Astrocyte (in vitro differentiated cells and primary cell): ENCODE data around the gene BMPR1B. TPM values are rescaled to one million over a fixed set of nuclear protein-coding genes. Genes with fewer than 3 reads are reported as not detected.

Source experiments
- DNase-seq: peaks from one replicate; pipeline ENCODE4 v3.0.0-alpha.2; 2010; ENCODE audit warnings: low read depth
- FAIRE-seq: peaks from 2 replicates; lab custom pipeline; 2011; peaks lifted over from hg19 to GRCh38; lab: Jason Lieb, UNC
- H2AFZ ChIP-seq: 2 replicates; pipeline ENCODE4 v1.6.0; 2012; ENCODE audit warnings: low read depth, low read length, inconsistent platforms
- H3K27ac ChIP-seq: 2 replicates; pipeline ENCODE4 v1.5.1; 2011; ENCODE audit warnings: low read depth, low read length, inconsistent platforms
- H3K27me3 ChIP-seq: 2 replicates; pipeline ENCODE4 v1.6.0; 2011; ENCODE audit warnings: low read length, inconsistent platforms; ENCODE audit not compliant: insufficient read depth
- H3K36me3 ChIP-seq: 2 replicates; pipeline ENCODE4 v1.5.1; 2011; ENCODE audit warnings: low read length, inconsistent platforms; ENCODE audit not compliant: insufficient read depth
- H3K4me1 ChIP-seq: 2 replicates; pipeline ENCODE4 v1.5.1; 2011; ENCODE audit warnings: low read length, inconsistent platforms; ENCODE audit not compliant: insufficient read depth
- H3K4me2 ChIP-seq: 2 replicates; pipeline ENCODE4 v1.6.0; 2012; ENCODE audit warnings: low read length, inconsistent platforms
- H3K4me3 ChIP-seq: 2 replicates; pipeline ENCODE4 v1.5.1; 2011; ENCODE audit warnings: low read depth, mild to moderate bottlenecking, low read length, inconsistent platforms; ENCODE audit not compliant: insufficient read depth
- H3K79me2 ChIP-seq: 2 replicates; pipeline ENCODE4 v1.6.0; 2012; ENCODE audit warnings: mild to moderate bottlenecking, low read length, inconsistent platforms; ENCODE audit not compliant: insufficient read depth
- H3K9ac ChIP-seq: 2 replicates; pipeline ENCODE4 v1.6.0; 2012; ENCODE audit warnings: mild to moderate bottlenecking, low read length, inconsistent platforms
- H3K9me3 ChIP-seq: 2 replicates; pipeline ENCODE4 v1.5.1; 2012; ENCODE audit warnings: low read depth, mild to moderate bottlenecking, low read length, inconsistent platforms; ENCODE audit not compliant: insufficient read depth
- H4K20me1 ChIP-seq: 2 replicates; pipeline ENCODE4 v1.6.0; 2012; ENCODE audit warnings: low read length, inconsistent platforms; ENCODE audit not compliant: insufficient read depth
- H3K27ac Mint-ChIP-seq: one replicate; pipeline ENCODE4 v1.8.0; 2021; ENCODE audit warnings: mild to moderate bottlenecking, mixed read lengths; ENCODE audit not compliant: unreplicated experiment
- H3K27me3 Mint-ChIP-seq: one replicate; pipeline ENCODE4 v1.8.0; 2021; ENCODE audit warnings: low read depth, mixed read lengths; ENCODE audit not compliant: unreplicated experiment
- H3K36me3 Mint-ChIP-seq: one replicate; pipeline ENCODE4 v1.8.0; 2021; ENCODE audit warnings: low read depth, mixed read lengths; ENCODE audit not compliant: unreplicated experiment
- H3K4me1 Mint-ChIP-seq: one replicate; pipeline ENCODE4 v1.8.0; 2021; ENCODE audit warnings: low read depth, mixed read lengths; ENCODE audit not compliant: unreplicated experiment
- H3K4me3 Mint-ChIP-seq: one replicate; pipeline ENCODE4 v1.8.0; 2021; ENCODE audit warnings: mild to moderate bottlenecking, moderate library complexity, mixed read lengths; ENCODE audit not compliant: unreplicated experiment
- H3K9me3 Mint-ChIP-seq: one replicate; pipeline ENCODE4 v1.8.0; 2021; ENCODE audit warnings: mild to moderate bottlenecking, mixed read lengths; ENCODE audit not compliant: unreplicated experiment
- CTCF ChIP-seq: IDR thresholded peaks from 2 replicates; pipeline ENCODE4 v1.5.1; 2011; ENCODE audit warnings: low read depth, mild to moderate bottlenecking, inconsistent platforms, low read length, moderate library complexity; ENCODE audit not compliant: insufficient read depth
- EZH2 ChIP-seq: IDR thresholded peaks from 2 replicates; pipeline ENCODE4 v1.6.1; 2012; ENCODE audit warnings: mild to moderate bottlenecking, low read length, inconsistent platforms; ENCODE audit not compliant: insufficient read depth
- total RNA-seq: library from RNA; stranded (reverse); gene quantifications from 2 replicates; pipeline ENCODE4 v1.2.1, GENCODE V29; 2021

Gene BMPR1B
- total RNA-seq, 1 donor from 2014 or later: 14.1 TPM

GRCh38 chr4:95197353-95197752 is 439.6 kb downstream of the BMPR1B start:
- peaks cover 1% of the 10 kb centered on the region for H3K36me3 Mint-ChIP-seq

GRCh38 chr4:95198961-95199360 is 441.2 kb downstream of the BMPR1B start:
- Histone ChIP-seq H3K4me3 (no peak overlapping the region), H3K9ac (no peak overlapping the region), H4K20me1 (no peaks in the 10 kb centered on the region), H3K79me2 (no peaks in the 10 kb centered on the region), H3K4me2 (no peak overlapping the region), H3K27me3 (no peaks in the 10 kb centered on the region), H3K9me3 (no peaks in the 10 kb centered on the region), H3K4me1 (no peaks in the 10 kb centered on the region), H2AFZ (no peak overlapping the region), H3K36me3 (no peaks in the 10 kb centered on the region), H3K27ac (no peak overlapping the region)
- H3K9me3 Mint-ChIP-seq: peaks cover 2% of the 10 kb centered on the region
- peaks cover under 1% of the 10 kb centered on the region for H3K27me3 Mint-ChIP-seq
- FAIRE-seq (no peak), DNase-seq (no peak)
- no peaks in the 10 kb centered on the region for H3K36me3 Mint-ChIP-seq
- H3K4me3 Mint-ChIP-seq: no peak overlapping the region
- no peaks in the 10 kb centered on the region for H3K4me1 Mint-ChIP-seq
- no peak overlapping the region for H3K27ac Mint-ChIP-seq
- TF ChIP-seq EZH2: no peak
- TF ChIP-seq CTCF: no peak

More at GRCh38 chr4:95197353-95197752, 439.6 kb downstream of the BMPR1B start:
- no peak overlapping the region for H3K27ac ChIP-seq
- no peaks in the 10 kb centered on the region for H3K79me2 ChIP-seq
- DNase-seq: no peak
- H3K36me3 ChIP-seq: no peaks in the 10 kb centered on the region
- no peak for TF ChIP-seq EZH2
- TF ChIP-seq CTCF: no peak
- no peak overlapping the region for H3K4me3 ChIP-seq
- FAIRE-seq: no peak
- Mint-ChIP-seq H3K9me3 (peaks cover 2% of the 10 kb centered on the region), H3K4me3 (no peak overlapping the region), H3K27me3 (peaks cover 11% of the 10 kb centered on the region), H3K4me1 (no peaks in the 10 kb centered on the region), H3K27ac (no peak overlapping the region)
- H4K20me1 ChIP-seq: no peaks in the 10 kb centered on the region
- H3K27me3 ChIP-seq: peaks cover 3% of the 10 kb centered on the region
- no peaks in the 10 kb centered on the region for H3K9me3 ChIP-seq
- H3K9ac ChIP-seq: no peak overlapping the region
- no peak overlapping the region for H3K4me2 ChIP-seq
- H3K4me1 ChIP-seq: no peaks in the 10 kb centered on the region
- H2AFZ ChIP-seq: no peak overlapping the region

DNA sequence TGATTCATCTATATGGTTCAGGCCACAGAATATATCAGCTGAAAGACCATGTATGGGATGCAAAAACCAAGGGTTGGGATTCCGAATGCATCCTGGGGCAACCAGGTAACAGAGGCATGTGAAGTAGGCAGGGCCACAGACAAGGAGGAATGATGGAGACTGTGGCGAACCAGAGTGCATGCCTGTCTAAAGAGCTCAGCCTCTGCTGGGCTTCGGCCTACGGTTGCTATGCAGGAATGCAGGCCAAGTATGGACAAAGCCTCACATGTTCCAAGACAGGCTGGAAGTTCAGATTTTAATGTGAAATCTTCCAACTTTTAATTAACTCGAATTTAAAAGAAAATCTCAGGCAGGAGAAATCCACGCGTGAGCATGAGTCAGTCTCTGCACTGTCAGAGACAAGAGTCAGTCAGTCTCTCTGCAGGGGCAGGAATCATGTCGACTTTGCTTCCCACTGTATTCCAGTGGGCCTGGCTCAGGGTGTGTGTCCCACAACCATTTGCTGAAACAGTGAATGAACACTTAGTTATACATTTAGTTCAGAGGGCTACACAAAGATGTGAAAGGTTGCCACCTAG is 446.6 kb downstream of the BMPR1B start:
- no peak overlapping the region for H3K4me3 Mint-ChIP-seq
- Histone ChIP-seq H3K4me1 (no peaks in the 10 kb centered on the region), H3K36me3 (no peaks in the 10 kb centered on the region), H3K4me2 (no peak overlapping the region), H3K27ac (no peak overlapping the region), H3K9ac (no peak overlapping the region), H3K79me2 (no peaks in the 10 kb centered on the region), H3K4me3 (no peak overlapping the region), H3K9me3 (no peaks in the 10 kb centered on the region), H2AFZ (peak overlapping the region; percentile 3), H3K27me3 (no peaks in the 10 kb centered on the region), H4K20me1 (no peaks in the 10 kb centered on the region)
- peaks cover 9% of the 10 kb centered on the region for H3K4me1 Mint-ChIP-seq
- DNase-seq: peak; percentile 53
- H3K27me3 Mint-ChIP-seq: no peaks in the 10 kb centered on the region
- peak overlapping the region; percentile 41 for H3K27ac Mint-ChIP-seq
- TF ChIP-seq EZH2 (no peak), CTCF (no peak)
- FAIRE-seq: no peak
- H3K9me3 Mint-ChIP-seq: peaks cover 2% of the 10 kb centered on the region
- no peaks in the 10 kb centered on the region for H3K36me3 Mint-ChIP-seq
